ENCODE data around the gene ZRANB1.

The ZRANB1 gene

GRCh38 chr10:125033146-125033924, 91.4 kb downstream of the ZRANB1 start:
- DNase-seq (ENCODE audit: low spot score) (no peak), FAIRE-seq (no peak)

- FAIRE-seq (no peak), DNase-seq (ENCODE audit: low spot score) (no peak)
These were observed 92.8 kb downstream of the ZRANB1 start for GRCh38 chr10:125034675-125035074.

DNA sequence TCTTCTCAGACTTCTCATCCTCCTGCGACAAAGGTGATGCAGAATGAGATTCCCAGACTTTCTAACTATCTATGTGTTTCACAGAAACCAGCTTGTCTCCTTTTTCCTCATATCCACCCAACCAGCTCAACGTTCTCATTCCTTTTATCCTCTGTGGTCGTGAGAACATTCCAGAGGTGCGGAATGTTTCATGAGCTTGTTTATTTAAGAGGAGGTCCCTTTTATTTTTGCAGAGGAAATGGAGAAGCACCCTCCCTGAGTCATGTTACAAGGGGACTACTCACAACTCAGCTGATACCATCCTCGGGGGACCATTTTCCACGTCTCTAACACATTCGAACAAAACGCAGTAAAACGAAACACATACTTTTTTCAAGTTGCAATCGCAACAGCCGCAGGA, 93.2 kb downstream of the ZRANB1 start:
- DNase-seq (ENCODE audit: low spot score) (peak; percentile 67), FAIRE-seq (peak; percentile 11)

- DNase-seq (ENCODE audit: low spot score) (no peak), FAIRE-seq (no peak)
These were observed 93.8 kb downstream of the ZRANB1 start for GRCh38 chr10:125035588-125036295.

GRCh38 chr10:125037145-125037877, 95.4 kb downstream of the ZRANB1 start:
- peak; percentile 79 for DNase-seq (ENCODE audit: low spot score)

More at GRCh38 chr10:125037145-125037877, 95.4 kb downstream of the ZRANB1 start:
- FAIRE-seq, result peak; percentile 84
